ENCODE measurements around the gene PNPLA3.

DNA sequence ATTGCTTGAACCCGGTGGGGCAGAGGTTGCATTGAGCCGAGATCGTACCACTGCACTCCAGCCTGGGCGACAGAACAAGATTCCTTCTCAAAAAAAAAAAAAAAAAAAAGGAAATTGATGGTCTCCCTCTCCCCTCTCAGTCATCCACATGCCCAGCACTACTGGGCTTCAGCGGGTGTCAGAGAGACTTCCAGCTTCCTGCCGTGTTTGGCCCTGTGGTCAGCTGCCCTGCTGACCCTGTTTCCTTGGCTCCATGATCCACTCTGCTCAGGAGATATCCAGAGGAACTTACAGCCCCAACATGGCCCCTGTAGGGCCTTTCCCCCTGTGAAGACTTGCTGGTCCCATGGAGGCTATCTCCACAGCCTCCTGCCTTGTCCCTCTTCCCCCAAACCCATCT, 6.1 kb upstream of the PNPLA3 start:
- TF ChIP-seq, protein P1, sequence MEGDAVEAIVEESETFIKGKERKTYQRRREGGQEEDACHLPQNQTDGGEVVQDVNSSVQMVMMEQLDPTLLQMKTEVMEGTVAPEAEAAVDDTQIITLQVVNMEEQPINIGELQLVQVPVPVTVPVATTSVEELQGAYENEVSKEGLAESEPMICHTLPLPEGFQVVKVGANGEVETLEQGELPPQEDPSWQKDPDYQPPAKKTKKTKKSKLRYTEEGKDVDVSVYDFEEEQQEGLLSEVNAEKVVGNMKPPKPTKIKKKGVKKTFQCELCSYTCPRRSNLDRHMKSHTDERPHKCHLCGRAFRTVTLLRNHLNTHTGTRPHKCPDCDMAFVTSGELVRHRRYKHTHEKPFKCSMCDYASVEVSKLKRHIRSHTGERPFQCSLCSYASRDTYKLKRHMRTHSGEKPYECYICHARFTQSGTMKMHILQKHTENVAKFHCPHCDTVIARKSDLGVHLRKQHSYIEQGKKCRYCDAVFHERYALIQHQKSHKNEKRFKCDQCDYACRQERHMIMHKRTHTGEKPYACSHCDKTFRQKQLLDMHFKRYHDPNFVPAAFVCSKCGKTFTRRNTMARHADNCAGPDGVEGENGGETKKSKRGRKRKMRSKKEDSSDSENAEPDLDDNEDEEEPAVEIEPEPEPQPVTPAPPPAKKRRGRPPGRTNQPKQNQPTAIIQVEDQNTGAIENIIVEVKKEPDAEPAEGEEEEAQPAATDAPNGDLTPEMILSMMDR (conservative IDR thresholded peaks at IDR 0.05) = no peak
- no peak for TF ChIP-seq ZFX (IDR thresholded peaks at IDR 0.05)
